LNCaP clone FGC (cell line): ENCODE results near the gene ENPP3.
"Not testable (repeated sequence)": the region's sequence is repeated elsewhere in the genome, so short reads cannot be mapped to it uniquely, and the experiment has no call there.

Source experiments
- DNase-seq: peaks from one replicate; pipeline ENCODE4 v3.0.0-alpha.2; 2011; ENCODE audit warnings: low read depth
- H3K4me3 ChIP-seq: 2 replicates; pipeline ENCODE4 v1.5.1; 2011; ENCODE audit warnings: mild to moderate bottlenecking, low read depth, low read length, control low read depth
- CTCF ChIP-seq: IDR thresholded peaks from 2 replicates; pipeline ENCODE4 v1.5.1; 2012; ENCODE audit warnings: mild to moderate bottlenecking; ENCODE audit not compliant: control insufficient read depth, insufficient read depth; ENCODE audit errors: extremely low read depth

Gene ENPP3

DNA sequence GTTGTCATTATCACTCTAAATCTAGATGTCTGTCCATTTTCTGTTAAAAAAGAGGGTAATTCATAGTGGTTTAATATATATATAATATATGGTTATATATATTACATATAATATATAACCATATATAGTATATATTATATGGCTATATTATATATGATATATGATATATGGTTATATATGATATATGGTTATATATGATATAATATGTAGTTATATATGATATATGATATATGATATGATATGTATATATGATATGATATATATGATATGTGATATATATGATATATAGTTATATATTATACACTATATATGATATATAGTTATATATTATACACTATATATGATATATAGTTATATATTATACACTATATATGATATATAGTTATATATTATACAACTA, 55.5 kb downstream of the ENPP3 start:
- no peak for DNase-seq
- no peak overlapping the region for H3K4me3 ChIP-seq
- TF ChIP-seq CTCF, result no peak

- no peak for TF ChIP-seq CTCF
- DNase-seq, result peak; percentile 15
- no peak overlapping the region for H3K4me3 ChIP-seq
Measured at GRCh38 chr6:131693384-131693783, 56.3 kb downstream of the ENPP3 start.

DNA sequence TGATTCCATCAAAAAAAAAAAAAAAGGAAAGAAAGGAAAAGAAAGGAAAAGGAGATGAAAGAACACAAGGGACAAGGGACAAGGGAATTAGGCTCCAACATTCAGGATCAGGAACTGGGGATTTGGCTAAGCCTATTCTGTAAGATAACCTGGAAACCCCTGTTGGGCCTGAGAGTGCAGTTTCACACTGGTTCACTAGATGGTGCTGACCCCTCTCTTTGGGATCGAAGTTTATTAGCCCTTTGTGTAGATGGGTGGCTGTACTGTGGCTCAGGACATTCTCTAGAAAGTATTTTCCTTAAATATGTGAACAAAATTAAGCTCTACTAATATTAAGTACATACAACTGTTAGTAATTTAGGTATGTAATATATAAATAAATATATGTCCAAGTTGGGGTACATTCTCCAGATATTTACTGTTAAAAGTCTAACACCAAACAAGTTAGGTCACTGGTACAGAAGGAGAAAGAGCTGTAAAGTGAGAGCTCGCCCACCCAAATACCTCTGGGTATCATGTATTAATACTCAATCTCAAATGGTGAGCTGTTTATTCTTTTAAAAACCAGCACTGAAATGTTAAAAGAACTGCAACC, 57.8 kb downstream of the ENPP3 start:
- H3K4me3 ChIP-seq, result no peak overlapping the region
- peak; percentile 37 for DNase-seq
- peak; percentile 93 for TF ChIP-seq CTCF

DNA sequence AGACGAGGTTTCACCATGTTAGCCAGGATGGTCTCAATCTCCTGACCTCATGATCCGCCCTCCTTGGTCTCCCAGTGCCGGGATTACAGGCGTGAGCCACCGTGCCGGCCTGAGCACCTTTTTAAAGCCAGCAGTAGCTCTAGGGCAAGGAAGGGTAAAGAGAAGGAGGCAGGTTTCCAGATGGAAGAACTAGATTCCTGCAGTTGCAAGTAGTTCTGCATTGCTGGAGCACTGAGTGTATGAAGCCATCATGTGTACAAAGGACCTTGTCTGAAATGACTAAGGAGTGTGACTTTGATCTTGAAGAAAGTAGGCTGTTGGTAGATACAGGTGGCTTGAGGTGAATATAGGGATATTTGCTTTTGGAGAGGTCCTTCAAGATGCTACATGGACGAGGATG, 59.9 kb downstream of the ENPP3 start:
- H3K4me3 ChIP-seq, result no peak overlapping the region
- DNase-seq, result no peak
- no peak for TF ChIP-seq CTCF

DNA sequence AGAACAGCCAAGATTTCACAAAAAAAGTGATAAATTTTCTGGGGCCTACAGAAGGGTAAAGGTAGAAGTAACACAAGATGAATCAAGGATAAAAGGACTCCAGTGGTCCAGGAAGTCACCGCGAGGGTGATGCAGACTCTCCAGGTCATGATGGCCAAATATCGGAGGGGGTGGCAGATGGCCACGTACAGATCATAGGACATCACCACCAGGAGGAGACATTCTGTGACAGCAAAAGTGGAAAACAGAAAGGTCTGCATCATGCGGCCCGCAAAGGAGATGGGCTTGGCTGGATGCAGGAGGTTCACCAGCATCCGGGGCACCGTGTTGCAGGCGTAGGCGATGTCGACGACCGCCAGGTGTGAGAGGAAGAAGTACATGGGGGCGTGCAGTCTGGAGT, 63.7 kb downstream of the ENPP3 start:
- not testable (repeated sequence) for H3K4me3 ChIP-seq, DNase-seq

GRCh38 chr6:131703905-131704304, 66.8 kb downstream of the ENPP3 start:
- H3K4me3 ChIP-seq, DNase-seq: not testable (repeated sequence)

DNA sequence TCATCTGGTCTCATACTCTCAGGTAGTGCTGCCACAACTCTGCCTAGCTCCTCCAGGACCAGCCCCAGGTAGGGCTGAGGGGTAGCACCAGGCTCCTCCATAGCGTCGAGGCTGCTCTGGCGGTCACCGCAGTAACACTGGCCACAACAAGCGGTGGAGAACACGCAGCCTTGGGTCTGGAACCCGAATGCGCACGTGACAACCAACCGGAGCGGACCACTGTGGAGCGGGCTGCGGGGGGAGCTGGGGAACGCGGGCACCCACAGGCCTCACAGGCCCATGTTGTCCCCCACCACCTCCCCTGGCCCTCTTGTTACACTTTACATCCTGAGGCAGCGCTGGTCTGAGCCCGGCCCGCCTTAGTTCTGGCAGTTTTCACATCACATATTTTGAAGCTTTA, 73.8 kb downstream of the ENPP3 start, which contains the start of gene CTAGE9:
Gene CTAGE9 (minus strand): TSS at position 101 of the 400 bp plus-strand sequence. CDS start 0 bp downstream, at position 101.
- not testable (repeated sequence) for DNase-seq, H3K4me3 ChIP-seq

- H3K4me3 ChIP-seq, DNase-seq: not testable (repeated sequence)
Measured at GRCh38 chr6:131715567-131715966, 78.5 kb downstream of the ENPP3 start.

DNA sequence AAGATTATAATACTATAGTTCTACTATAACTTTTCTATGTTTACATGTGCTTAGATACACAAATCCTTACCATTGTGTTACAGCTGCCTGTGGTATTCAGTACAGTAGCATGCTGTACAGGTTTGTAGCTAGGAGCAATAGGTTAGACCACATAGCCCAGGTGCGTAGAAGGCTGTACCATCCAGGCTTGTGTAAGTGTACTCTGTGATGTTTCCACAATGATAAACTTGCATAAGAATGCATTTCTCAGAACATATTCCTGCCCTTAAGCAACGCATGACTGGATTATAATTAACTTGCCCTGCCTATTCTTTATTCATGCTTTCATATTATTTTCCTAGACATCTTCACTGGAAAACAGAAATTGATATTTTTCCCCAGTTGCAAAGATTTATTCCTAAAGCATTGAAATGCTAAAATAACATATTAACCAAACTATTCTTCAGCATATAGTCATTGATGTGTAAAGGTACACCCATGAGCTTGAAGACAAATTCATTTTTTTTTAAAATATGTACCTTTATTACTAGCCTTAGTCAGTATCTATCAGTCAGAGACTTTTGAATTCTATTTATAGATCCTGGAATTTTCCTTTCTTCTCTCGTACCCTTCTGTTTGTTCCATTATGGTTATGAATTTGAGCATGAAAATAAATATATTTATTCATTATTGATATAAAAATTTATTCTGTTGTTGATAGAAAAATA, 80.9 kb downstream of the ENPP3 start:
- no peak for TF ChIP-seq CTCF
- H3K4me3 ChIP-seq, result no peak overlapping the region
- no peak for DNase-seq
